HEK293T (cell line): Measurements from ENCODE around the gene GFRA1.

Source experiments
- CTCF ChIA-PET: fragments of 350-600 bp; formaldehyde crosslinking; extraction: SDS; loops from one replicate; lab custom pipeline; 2021; ENCODE audit warnings: antibody characterized with exemption, inconsistent platforms; lab: Yijun Ruan, JAX
- POLR2A ChIA-PET: fragments of 350-600 bp; formaldehyde crosslinking; extraction: SDS; loops from one replicate; lab custom pipeline; 2020; ENCODE audit warnings: antibody characterized with exemption, inconsistent platforms; lab: Yijun Ruan, JAX
- DNase-seq: peaks from one replicate; pipeline ENCODE4 v3.0.0; 2012; ENCODE audit warnings: mixed read lengths; ENCODE audit errors: extremely low spot score
- ARNT ChIP-seq: fragments of 450-650 bp; IDR thresholded peaks from 2 replicates; pipeline ENCODE4 v1.6.1; 2017; ENCODE audit warnings: mild to moderate bottlenecking
- BHLHE40 ChIP-seq: fragments of 450-650 bp; IDR thresholded peaks from 2 replicates; pipeline ENCODE4 v1.6.1; 2016; ENCODE audit warnings: mild to moderate bottlenecking, moderate library complexity, borderline replicate concordance
- CTBP1 ChIP-seq: fragments of 450-650 bp; IDR thresholded peaks from 2 replicates; pipeline ENCODE4 v1.6.1; 2016; ENCODE audit warnings: borderline replicate concordance
- ELF4 ChIP-seq: fragments of 450-650 bp; IDR thresholded peaks from 2 replicates; pipeline ENCODE4 v1.6.1; 2017; ENCODE audit warnings: antibody characterized with exemption
- FOXA1 ChIP-seq: fragments of 450-650 bp; IDR thresholded peaks from 2 replicates; pipeline ENCODE4 v1.6.1; 2016; ENCODE audit warnings: mild to moderate bottlenecking
- FOXK2 ChIP-seq: fragments of 450-650 bp; IDR thresholded peaks from 2 replicates; pipeline ENCODE4 v1.6.1; 2016; ENCODE audit warnings: mild to moderate bottlenecking
- FOXM1 ChIP-seq: fragments of 450-650 bp; IDR thresholded peaks from 2 replicates; pipeline ENCODE4 v1.6.1; 2017; ENCODE audit warnings: mild to moderate bottlenecking, borderline replicate concordance
- HDGF ChIP-seq: fragments of 450-650 bp; IDR thresholded peaks from 2 replicates; pipeline ENCODE4 v1.6.1; 2017; ENCODE audit warnings: antibody characterized with exemption, borderline replicate concordance
- L3MBTL2 ChIP-seq: fragments of 450-650 bp; conservative IDR thresholded peaks from 2 replicates; pipeline ENCODE4 v1.6.1; 2016; ENCODE audit warnings: mild to moderate bottlenecking
- LEF1 ChIP-seq: fragments of 450-650 bp; IDR thresholded peaks from 2 replicates; pipeline ENCODE4 v1.6.1; 2017; ENCODE audit warnings: mild to moderate bottlenecking, borderline replicate concordance
- NFRKB ChIP-seq: fragments of 450-650 bp; IDR thresholded peaks from 2 replicates; pipeline ENCODE4 v1.6.1; 2016; ENCODE audit warnings: mild to moderate bottlenecking, moderate library complexity
- SP1 ChIP-seq: fragments of 450-650 bp; IDR thresholded peaks from 2 replicates; pipeline ENCODE4 v1.6.1; 2017
- SUZ12 ChIP-seq: fragments of 450-650 bp; IDR thresholded peaks from 2 replicates; pipeline ENCODE4 v1.6.1; 2016; ENCODE audit warnings: mild to moderate bottlenecking
- TARDBP ChIP-seq: fragments of 450-650 bp; IDR thresholded peaks from 2 replicates; pipeline ENCODE4 v1.6.1; 2016
- ZNF384 ChIP-seq: fragments of 450-650 bp; IDR thresholded peaks from 2 replicates; pipeline ENCODE4 v1.6.1; 2016
- TF ChIP-seq, protein P1 (sequence below): fragments of 450-650 bp; IDR thresholded peaks from 2 replicates; pipeline ENCODE4 v1.6.1; 2016

The GFRA1 gene

GRCh38 chr10:116307455-116307854, 34.4 kb upstream of the GFRA1 start:
- CTCF ChIA-PET, result no interaction called here
- DNase-seq, result no peak
- POLR2A ChIA-PET, result no interaction called here
- TF ChIP-seq ARNT (no peak), ZNF384 (no peak), FOXM1 (no peak), FOXA1 (no peak)

GRCh38 chr10:116306847-116307246, 33.8 kb upstream of the GFRA1 start:
- no peak for TF ChIP-seq ARNT
- no peak for TF ChIP-seq LEF1
- no peak for TF ChIP-seq BHLHE40
- TF ChIP-seq NFRKB, result no peak
- no peak for TF ChIP-seq ZNF384
- no peak for TF ChIP-seq FOXM1
- TF ChIP-seq CTBP1, result no peak
- TF ChIP-seq HDGF, result no peak
- TF ChIP-seq TARDBP, result no peak
- POLR2A ChIA-PET, result no interaction called here
- DNase-seq, result no peak
- CTCF ChIA-PET, result no interaction called here

DNA sequence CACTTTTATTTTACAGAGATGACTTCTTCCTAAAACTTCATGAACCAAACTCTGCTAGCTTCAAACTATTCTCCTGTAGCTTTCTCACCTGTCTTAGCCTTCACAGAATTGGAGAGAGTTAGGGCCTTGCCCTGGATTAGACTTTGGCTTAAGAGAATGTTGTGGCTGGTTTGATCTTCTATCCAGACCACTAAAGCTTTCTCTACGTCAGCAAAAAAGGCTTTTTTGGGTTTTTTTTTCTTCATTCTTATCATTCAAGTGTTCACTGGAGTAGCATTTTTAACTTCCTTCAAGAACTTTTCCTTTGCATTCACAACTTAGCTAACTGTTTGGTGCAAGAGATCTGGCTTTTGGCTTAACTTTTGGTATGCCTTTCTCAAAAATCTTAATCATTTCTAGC, 31.9 kb upstream of the GFRA1 start:
- CTCF ChIA-PET, result interaction anchor here (0.9 to 1.0 kb wide), 2 partner anchors 9 to 17 kb away, joined by 3 to 4 read pairs; no protein-coding TSS in a partner anchor
- DNase-seq, result no peak
- POLR2A ChIA-PET, result no interaction called here
- TF ChIP-seq ELF4 (no peak), SUZ12 (no peak), FOXK2 (no peak), NFRKB (no peak), FOXM1 (no peak), L3MBTL2 (no peak), FOXA1 (no peak), ZNF384 (no peak), HDGF (no peak), CTBP1 (no peak), BHLHE40 (no peak)

DNA sequence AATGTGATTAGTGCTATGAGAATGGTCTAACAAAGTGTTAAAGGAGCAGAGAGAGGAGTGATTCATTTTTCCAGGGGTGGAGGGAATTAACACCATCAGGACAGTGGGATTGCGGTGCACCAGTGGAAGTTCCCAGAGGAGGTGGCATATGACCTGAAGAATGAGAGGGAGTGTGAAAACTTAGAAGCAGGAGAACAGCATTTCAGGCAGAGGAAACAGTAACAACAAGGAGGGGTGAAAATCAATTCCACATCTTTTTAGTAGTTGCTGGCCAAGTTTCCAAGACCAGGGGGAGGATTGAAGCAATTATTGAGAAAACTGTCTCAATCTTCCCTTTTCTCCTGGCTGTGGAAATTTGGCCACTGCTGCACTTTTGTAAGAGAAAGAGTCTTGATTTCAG, 27.5 kb upstream of the GFRA1 start:
- CTCF ChIA-PET, result no interaction called here
- POLR2A ChIA-PET, result no interaction called here
- no peak for TF ChIP-seq SP1
- TF ChIP-seq TARDBP, result no peak
- TF ChIP-seq, protein P1, sequence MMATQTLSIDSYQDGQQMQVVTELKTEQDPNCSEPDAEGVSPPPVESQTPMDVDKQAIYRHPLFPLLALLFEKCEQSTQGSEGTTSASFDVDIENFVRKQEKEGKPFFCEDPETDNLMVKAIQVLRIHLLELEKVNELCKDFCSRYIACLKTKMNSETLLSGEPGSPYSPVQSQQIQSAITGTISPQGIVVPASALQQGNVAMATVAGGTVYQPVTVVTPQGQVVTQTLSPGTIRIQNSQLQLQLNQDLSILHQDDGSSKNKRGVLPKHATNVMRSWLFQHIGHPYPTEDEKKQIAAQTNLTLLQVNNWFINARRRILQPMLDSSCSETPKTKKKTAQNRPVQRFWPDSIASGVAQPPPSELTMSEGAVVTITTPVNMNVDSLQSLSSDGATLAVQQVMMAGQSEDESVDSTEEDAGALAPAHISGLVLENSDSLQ, result no peak
- no peak for TF ChIP-seq SUZ12
- TF ChIP-seq NFRKB, result no peak
- no peak for TF ChIP-seq ELF4
- TF ChIP-seq LEF1, result no peak
- TF ChIP-seq FOXM1, result no peak
- no peak for TF ChIP-seq FOXA1
- TF ChIP-seq FOXK2, result no peak
- TF ChIP-seq HDGF, result no peak
- no peak for TF ChIP-seq ZNF384
- TF ChIP-seq CTBP1, result no peak
- no peak for TF ChIP-seq ARNT
- TF ChIP-seq L3MBTL2, result no peak
- TF ChIP-seq BHLHE40, result no peak
- no peak for DNase-seq

- TF ChIP-seq, protein P1, result no peak
- TF ChIP-seq FOXA1 (no peak), SP1 (no peak), FOXK2 (no peak), ZNF384 (no peak), CTBP1 (no peak), FOXM1 (no peak), SUZ12 (no peak), NFRKB (no peak), HDGF (no peak), ARNT (no peak), BHLHE40 (no peak), TARDBP (no peak), L3MBTL2 (no peak), ELF4 (no peak), LEF1 (no peak)
- ChIA-PET CTCF (no interaction called here), POLR2A (interaction anchor here (0.8 kb wide), 1 partner anchor 1635 kb away, joined by 3 read pairs; no protein-coding TSS in a partner anchor)
- no peak for DNase-seq
Observed at GRCh38 chr10:116298586-116298985, 25.6 kb upstream of the GFRA1 start.

- ChIA-PET POLR2A (no interaction called here), CTCF (interaction anchor here (0.7 kb wide), 1 partner anchor 9 kb away, joined by 3 read pairs; no protein-coding TSS in a partner anchor)
- no peak for DNase-seq
- TF ChIP-seq L3MBTL2, result 0 out of 2 replicates have a peak, but pooled peaks have one; percentile 22
- TF ChIP-seq CTBP1, result no peak
Observed at GRCh38 chr10:116296291-116296721, 23.3 kb upstream of the GFRA1 start.

DNA sequence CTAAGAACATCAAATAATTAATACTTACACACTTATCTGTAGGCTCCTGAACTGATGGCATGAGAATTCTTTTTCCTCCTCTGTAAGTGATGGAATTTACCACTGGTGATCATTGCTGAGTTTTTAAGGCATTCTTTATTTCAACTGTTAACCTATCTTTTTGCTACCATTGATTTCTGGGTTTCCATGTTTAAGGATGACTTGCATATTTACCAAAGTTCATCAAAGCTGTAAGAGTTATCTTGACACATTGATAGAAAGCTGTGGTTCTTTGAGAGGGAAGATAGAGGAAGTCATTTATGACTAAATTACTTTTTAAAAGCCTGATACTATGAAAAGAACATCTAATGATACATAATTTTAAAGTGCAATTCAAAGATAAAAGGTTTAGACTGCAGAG, 19.5 kb upstream of the GFRA1 start:
- CTCF ChIA-PET, result no interaction called here
- POLR2A ChIA-PET, result no interaction called here
- DNase-seq, result no peak
- TF ChIP-seq FOXM1 (no peak), ZNF384 (no peak), LEF1 (no peak), BHLHE40 (no peak), FOXA1 (no peak), ARNT (no peak), HDGF (no peak), CTBP1 (no peak), L3MBTL2 (no peak), SUZ12 (no peak), FOXK2 (no peak), NFRKB (no peak), TARDBP (no peak), SP1 (no peak), ELF4 (no peak)
- TF ChIP-seq, protein P1, result no peak
